Activated CD8-positive, alpha-beta T cell treated with anti-CD3 and anti-CD28 coated beads for 36 hours (primary cell): ENCODE measurements around the gene CASP8. TPM values are rescaled to one million over a fixed set of nuclear protein-coding genes. Genes with fewer than 3 reads are reported as not detected.

Source experiments
- ATAC-seq: fragments of 200-7000 bp; cut with Tn5 transposase; one replicate; pipeline ENCODE4 v1.10.0; 2021; ENCODE audit warnings: mild to moderate bottlenecking, moderate library complexity
- CTCF ChIA-PET: fragments of 350-600 bp; sonication (Branson Sonifier 250); formaldehyde crosslinking; loops from one replicate; lab custom pipeline; 2021; ENCODE audit warnings: antibody characterized with exemption; lab: Charles Lee
- POLR2A ChIA-PET: fragments of 350-600 bp; sonication (Branson Sonifier 250); formaldehyde crosslinking; loops from one replicate; lab custom pipeline; 2021; ENCODE audit warnings: antibody characterized with exemption; lab: Charles Lee
- DNase-seq: peaks from one replicate; pipeline ENCODE4 v3.0.0-alpha.2; 2020
- H3K27ac Mint-ChIP-seq: one replicate; pipeline ENCODE4 v1.8.0; 2021; ENCODE audit warnings: mild to moderate bottlenecking, mixed read lengths
- H3K27me3 Mint-ChIP-seq: one replicate; pipeline ENCODE4 v1.8.0; 2021; ENCODE audit warnings: mixed read lengths
- H3K36me3 Mint-ChIP-seq: one replicate; pipeline ENCODE4 v1.8.0; 2021; ENCODE audit warnings: low read depth, mixed read lengths
- H3K4me1 Mint-ChIP-seq: one replicate; pipeline ENCODE4 v1.8.0; 2021; ENCODE audit warnings: low read depth, mixed read lengths
- H3K4me3 Mint-ChIP-seq: one replicate; pipeline ENCODE4 v1.8.0; 2021; ENCODE audit warnings: mild to moderate bottlenecking, moderate library complexity, mixed read lengths
- H3K9me3 Mint-ChIP-seq: one replicate; pipeline ENCODE4 v1.8.0; 2021; ENCODE audit warnings: mixed read lengths
- CTCF ChIP-seq: fragments of 200-600 bp; IDR thresholded peaks from one replicate; pipeline ENCODE4 v1.8.0; 2022; ENCODE audit warnings: antibody characterized with exemption, mild to moderate bottlenecking
- intact Hi-C: fragments of 100-400 bp; cut with micrococcal nuclease; formaldehyde crosslinking; loops from one replicate; pipeline ENCODE4 v1.10.0; 2022
- total RNA-seq, 2 experiments: library from RNA; stranded (reverse); gene quantifications; one replicate each; pipeline ENCODE4 v1.2.3, GENCODE V29; 2021

Gene CASP8
- total RNA-seq, 2 experiments from 2014 or later = 35.2 to 38.4 TPM

GRCh38 chr2:201261471-201261870 lies 1.1 kb downstream of the CASP8 start:
- ChIA-PET POLR2A (interaction anchor here (0.6 to 6.0 kb wide), 11 partner anchors 8 to 398 kb away, joined by 3 to 46 read pairs (median 5); no protein-coding TSS in a partner anchor), CTCF (interaction anchor here (0.6 to 9.5 kb wide), 9 partner anchors 8 to 143 kb away, joined by 3 to 91 read pairs (median 5); partner anchors contain the start of gene CASP10)
- Mint-ChIP-seq H3K4me1 (peaks cover 78% of the 10 kb centered on the region), H3K4me3 (peak overlapping the region; percentile 92), H3K27me3 (no peaks in the 10 kb centered on the region), H3K27ac (peak overlapping the region; percentile 100), H3K36me3 (peaks cover 30% of the 10 kb centered on the region), H3K9me3 (no peaks in the 10 kb centered on the region)
- DNase-seq (peak; percentile 76), ATAC-seq (peak; percentile 7)
- intact Hi-C loops = loop anchor here (5.0 kb wide), 1 partner anchor 101 kb away; no protein-coding TSS in a partner anchor
- TF ChIP-seq CTCF = no peak

- H3K9me3 Mint-ChIP-seq = no peaks in the 10 kb centered on the region
- H3K27me3 Mint-ChIP-seq = no peaks in the 10 kb centered on the region
- DNase-seq = no peak
- CTCF ChIA-PET = interaction anchor here (0.6 to 9.5 kb wide), 8 partner anchors 9 to 143 kb away, joined by 3 to 91 read pairs (median 5); partner anchors contain the start of gene CASP10
- peaks cover 78% of the 10 kb centered on the region for H3K4me1 Mint-ChIP-seq
- no peak for TF ChIP-seq CTCF
- H3K4me3 Mint-ChIP-seq = peak overlapping the region; percentile 92
- peak overlapping the region; percentile 100 for H3K27ac Mint-ChIP-seq
- intact Hi-C loops = loop anchor here (5.0 kb wide), 1 partner anchor 100 kb away; no protein-coding TSS in a partner anchor
- peaks cover 30% of the 10 kb centered on the region for H3K36me3 Mint-ChIP-seq
- POLR2A ChIA-PET = interaction anchor here (0.6 to 6.0 kb wide), 10 partner anchors 9 to 398 kb away, joined by 3 to 46 read pairs (median 5); no protein-coding TSS in a partner anchor
- ATAC-seq = no peak
Observed at GRCh38 chr2:201261906-201262305, 1.6 kb downstream of the CASP8 start.

- no peak for TF ChIP-seq CTCF
- H3K9me3 Mint-ChIP-seq = no peaks in the 10 kb centered on the region
- H3K27me3 Mint-ChIP-seq = no peaks in the 10 kb centered on the region
- DNase-seq = peak; percentile 57
- ChIA-PET POLR2A (interaction anchor here (0.7 to 6.0 kb wide), 6 partner anchors 10 to 103 kb away, joined by 3 to 46 read pairs (median 6); no protein-coding TSS in a partner anchor), CTCF (interaction anchor here (0.9 to 9.5 kb wide), 7 partner anchors 10 to 188 kb away, joined by 3 to 91 read pairs (median 5); partner anchors contain the start of genes CASP10, STRADB and TRAK2)
- H3K4me3 Mint-ChIP-seq = peak overlapping the region; percentile 67
- peak overlapping the region; percentile 80 for H3K27ac Mint-ChIP-seq
- peaks cover 36% of the 10 kb centered on the region for H3K36me3 Mint-ChIP-seq
- intact Hi-C loops = loop anchor here (5.0 kb wide), 1 partner anchor 100 kb away; no protein-coding TSS in a partner anchor
- ATAC-seq = peak; percentile 49
- peaks cover 80% of the 10 kb centered on the region for H3K4me1 Mint-ChIP-seq
Observed at GRCh38 chr2:201262718-201263117, 2.4 kb downstream of the CASP8 start.

GRCh38 chr2:201263779-201264178 lies 3.4 kb downstream of the CASP8 start:
- Mint-ChIP-seq H3K4me3 (peak overlapping the region; percentile 67), H3K27ac (peak overlapping the region; percentile 80), H3K4me1 (peaks cover 77% of the 10 kb centered on the region), H3K9me3 (no peaks in the 10 kb centered on the region), H3K27me3 (no peaks in the 10 kb centered on the region), H3K36me3 (peaks cover 42% of the 10 kb centered on the region)
- DNase-seq = peak; percentile 38
- ATAC-seq = no peak
- TF ChIP-seq CTCF = no peak
- CTCF ChIA-PET = interaction anchor here (0.7 to 9.5 kb wide), 6 partner anchors 10 to 187 kb away, joined by 3 to 91 read pairs (median 4); partner anchors contain the start of genes CASP10, STRADB and TRAK2
- POLR2A ChIA-PET = interaction anchor here (1.0 to 6.0 kb wide), 3 partner anchors 12 to 31 kb away, joined by 3 to 46 read pairs (median 9); no protein-coding TSS in a partner anchor
- intact Hi-C loops = loop anchor here (5.0 kb wide), 1 partner anchor 99 kb away; no protein-coding TSS in a partner anchor
